Adrenal gland (tissue), 5 donors: ENCODE data around the gene COL4A5.

Experiments
- POLR2A ChIP-seq, 2 donors: fragments of 450-650 bp; IDR thresholded peaks; one replicate each; pipeline ENCODE4 v1.6.1; 2017; ENCODE audit warnings: antibody characterized with exemption in 2 of 2, mild to moderate bottlenecking in 2 of 2, moderate library complexity in 1 of 2
- TF ChIP-seq, protein P1 (sequence below), 6 experiments: fragments of 450-650 bp in 4 of 6; fragments of 200-600 bp in 2 of 6; sonication (generic) in 1 of 6; IDR thresholded peaks; 1 replicate in 5 of 6; 2 replicates in 1 of 6; pipeline versions ENCODE4 v1.5.1 to v1.8.0; 2016 to 2021; ENCODE audit warnings: antibody characterized with exemption in 6 of 6, mild to moderate bottlenecking in 2 of 6, moderate library complexity in 1 of 6
- donor health status: DM: no; HTN: no; CAD: no.

- no peak for TF ChIP-seq POLR2A (IDR thresholded peaks at IDR 0.05)
- TF ChIP-seq, protein P1, sequence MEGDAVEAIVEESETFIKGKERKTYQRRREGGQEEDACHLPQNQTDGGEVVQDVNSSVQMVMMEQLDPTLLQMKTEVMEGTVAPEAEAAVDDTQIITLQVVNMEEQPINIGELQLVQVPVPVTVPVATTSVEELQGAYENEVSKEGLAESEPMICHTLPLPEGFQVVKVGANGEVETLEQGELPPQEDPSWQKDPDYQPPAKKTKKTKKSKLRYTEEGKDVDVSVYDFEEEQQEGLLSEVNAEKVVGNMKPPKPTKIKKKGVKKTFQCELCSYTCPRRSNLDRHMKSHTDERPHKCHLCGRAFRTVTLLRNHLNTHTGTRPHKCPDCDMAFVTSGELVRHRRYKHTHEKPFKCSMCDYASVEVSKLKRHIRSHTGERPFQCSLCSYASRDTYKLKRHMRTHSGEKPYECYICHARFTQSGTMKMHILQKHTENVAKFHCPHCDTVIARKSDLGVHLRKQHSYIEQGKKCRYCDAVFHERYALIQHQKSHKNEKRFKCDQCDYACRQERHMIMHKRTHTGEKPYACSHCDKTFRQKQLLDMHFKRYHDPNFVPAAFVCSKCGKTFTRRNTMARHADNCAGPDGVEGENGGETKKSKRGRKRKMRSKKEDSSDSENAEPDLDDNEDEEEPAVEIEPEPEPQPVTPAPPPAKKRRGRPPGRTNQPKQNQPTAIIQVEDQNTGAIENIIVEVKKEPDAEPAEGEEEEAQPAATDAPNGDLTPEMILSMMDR (IDR thresholded peaks at IDR 0.05), result no peak
Measured at GRCh38 chrX:108671526-108671925, 231.9 kb downstream of the COL4A5 start.
